H9 (cell line): Measurements from ENCODE around the gene B9D2. TPM values are rescaled to one million over a fixed set of nuclear protein-coding genes. Genes with fewer than 3 reads are reported as not detected.
A peak's percentile ranks its signal among the peaks of the same experiment; 100 is the strongest.

Source experiments
- DNase-seq: peaks from one replicate; pipeline ENCODE4 v3.0.0-alpha.2; 2017
- H2AFZ ChIP-seq: one replicate; pipeline ENCODE4 v1.6.1; 2013; ENCODE audit warnings: mild to moderate bottlenecking, low read length, control low read depth, moderate library complexity
- H2AK5ac ChIP-seq: 2 replicates; pipeline ENCODE4 v1.6.1; 2013; ENCODE audit warnings: low read length, control low read depth, mixed read lengths; ENCODE audit not compliant: insufficient read length
- H2BK120ac ChIP-seq: one replicate; pipeline ENCODE4 v1.6.1; 2013; ENCODE audit warnings: low read depth, mild to moderate bottlenecking, low read length, control low read depth, inconsistent platforms; ENCODE audit not compliant: poor library complexity, severe bottlenecking
- H2BK12ac ChIP-seq: 2 replicates; pipeline ENCODE4 v1.6.1; 2013; ENCODE audit warnings: low read length, control low read depth, mixed read lengths, low read depth; ENCODE audit not compliant: insufficient read length
- H2BK15ac ChIP-seq: 2 replicates; pipeline ENCODE4 v1.6.1; 2013; ENCODE audit warnings: low read depth, low read length, control low read depth
- H2BK20ac ChIP-seq: one replicate; pipeline ENCODE4 v1.6.1; 2013; ENCODE audit warnings: low read depth, mild to moderate bottlenecking, low read length, control low read depth, inconsistent platforms; ENCODE audit not compliant: poor library complexity, severe bottlenecking
- H2BK5ac ChIP-seq: 2 replicates; pipeline ENCODE4 v1.6.1; 2013; ENCODE audit warnings: low read length, control low read depth, mixed read lengths; ENCODE audit not compliant: insufficient read length
- H3K14ac ChIP-seq: 2 replicates; pipeline ENCODE4 v1.6.1; 2013; ENCODE audit warnings: low read length, control low read depth; ENCODE audit not compliant: insufficient read depth
- H3K18ac ChIP-seq: 2 replicates; pipeline ENCODE4 v1.6.1; 2013; ENCODE audit warnings: low read depth, mild to moderate bottlenecking, mixed read lengths, low read length, control low read depth; ENCODE audit not compliant: insufficient read length
- H3K23ac ChIP-seq: 2 replicates; pipeline ENCODE4 v1.6.1; 2013; ENCODE audit warnings: low read length, control low read depth, mixed read lengths, low read depth; ENCODE audit not compliant: insufficient read length
- H3K23me2 ChIP-seq: 2 replicates; pipeline ENCODE4 v1.6.1; 2013; ENCODE audit warnings: low read depth, mild to moderate bottlenecking, mixed read lengths, low read length, control low read depth; ENCODE audit not compliant: insufficient read length, poor library complexity, severe bottlenecking
- H3K27ac ChIP-seq: 2 replicates; pipeline ENCODE4 v1.5.1; 2013; ENCODE audit warnings: low read length, control low read depth, mixed read lengths, low read depth; ENCODE audit not compliant: insufficient read length
- H3K27me3 ChIP-seq: 2 replicates; pipeline ENCODE4 v1.6.1; 2013; ENCODE audit warnings: low read length, control low read depth, inconsistent platforms; ENCODE audit not compliant: insufficient read depth
- H3K4ac ChIP-seq: 2 replicates; pipeline ENCODE4 v1.6.1; 2013; ENCODE audit warnings: low read depth, mild to moderate bottlenecking, control low read depth, inconsistent platforms, low read length, moderate library complexity
- H3K4me1 ChIP-seq: 2 replicates; pipeline ENCODE4 v1.6.1; 2013; ENCODE audit warnings: low read length, control low read depth, inconsistent platforms; ENCODE audit not compliant: insufficient read depth
- H3K4me2 ChIP-seq: 2 replicates; pipeline ENCODE4 v1.6.1; 2013; ENCODE audit warnings: low read length, control low read depth, mixed read lengths; ENCODE audit not compliant: insufficient read length, insufficient read depth
- H3K56ac ChIP-seq: 2 replicates; pipeline ENCODE4 v1.6.1; 2013; ENCODE audit warnings: low read depth, mild to moderate bottlenecking, mixed read lengths, low read length, control low read depth; ENCODE audit not compliant: insufficient read length
- H3K79me1 ChIP-seq: 2 replicates; pipeline ENCODE4 v1.6.1; 2013; ENCODE audit warnings: low read depth, mild to moderate bottlenecking, moderate library complexity, low read length, control low read depth, inconsistent platforms; ENCODE audit not compliant: insufficient read depth, poor library complexity, severe bottlenecking
- H3K79me2 ChIP-seq: 2 replicates; pipeline ENCODE4 v1.6.1; 2013; ENCODE audit warnings: low read length, control low read depth, inconsistent platforms; ENCODE audit not compliant: insufficient read depth
- H3K9ac ChIP-seq: 2 replicates; pipeline ENCODE4 v1.6.1; 2013; ENCODE audit warnings: low read length, control low read depth, mixed read lengths; ENCODE audit not compliant: insufficient read length; ENCODE audit errors: extremely low read depth
- H3K9me3 ChIP-seq: one replicate; pipeline ENCODE4 v1.6.1; 2013; ENCODE audit warnings: low read depth, low read length, inconsistent platforms; ENCODE audit not compliant: control insufficient read depth
- H3T11ph ChIP-seq: one replicate; pipeline ENCODE4 v1.6.1; 2013; ENCODE audit warnings: mild to moderate bottlenecking, low read length, control low read depth, inconsistent platforms
- H4K20me1 ChIP-seq: one replicate; pipeline ENCODE4 v1.6.1; 2013; ENCODE audit not compliant: control insufficient read depth, insufficient read length, insufficient read depth
- H4K5ac ChIP-seq: 2 replicates; pipeline ENCODE4 v1.6.1; 2013; ENCODE audit warnings: low read depth, mild to moderate bottlenecking, mixed read lengths, low read length, control low read depth; ENCODE audit not compliant: insufficient read length
- H4K8ac ChIP-seq: replicated peaks from 2 replicates; pipeline ENCODE4 v1.6.1; 2013; ENCODE audit warnings: low read length, control low read depth, mixed read lengths, low read depth; ENCODE audit not compliant: insufficient read length
- H4K91ac ChIP-seq: 2 replicates; pipeline ENCODE4 v1.6.1; 2013; ENCODE audit warnings: low read depth, mild to moderate bottlenecking, moderate library complexity, mixed read lengths, low read length, control low read depth; ENCODE audit not compliant: insufficient read length
- H3K27ac Mint-ChIP-seq, 3 experiments: 2 replicates in 2 of 3; 3 replicates in 1 of 3; pipeline ENCODE4 v1.8.0; 2020 to 2021; ENCODE audit warnings: mixed read lengths in 3 of 3, mild to moderate bottlenecking in 1 of 3, moderate library complexity in 1 of 3
- H3K27me3 Mint-ChIP-seq: 2 replicates; pipeline ENCODE4 v1.8.0; 2021; ENCODE audit warnings: low read depth, mild to moderate bottlenecking, moderate library complexity, mixed read lengths
- H3K36me3 Mint-ChIP-seq, 3 experiments: 2 replicates in 2 of 3; 3 replicates in 1 of 3; pipeline ENCODE4 v1.8.0; 2020 to 2021; ENCODE audit warnings: low read depth in 3 of 3, mixed read lengths in 3 of 3; ENCODE audit not compliant: insufficient read depth in 1 of 3
- H3K4me1 Mint-ChIP-seq, 2 experiments: 2 replicates each; pipeline ENCODE4 v1.8.0; 2020; ENCODE audit warnings: mixed read lengths in 2 of 2
- H3K4me3 Mint-ChIP-seq, 2 experiments: 2 replicates in 1 of 2; 3 replicates in 1 of 2; pipeline ENCODE4 v1.8.0; 2020 to 2021; ENCODE audit warnings: mild to moderate bottlenecking in 2 of 2, mixed read lengths in 2 of 2, moderate library complexity in 1 of 2
- H3K9me3 Mint-ChIP-seq, 2 experiments: 2 replicates in 1 of 2; 3 replicates in 1 of 2; pipeline ENCODE4 v1.8.0; 2020; ENCODE audit warnings: mild to moderate bottlenecking in 2 of 2, mixed read lengths in 2 of 2, moderate library complexity in 1 of 2
- WGBS: extraction: QIAGEN DNeasy Blood & Tissue Kit; methylation state at CpG from one replicate; pipeline ENCODE4 v1.1.7; 2013; ENCODE audit warnings: missing lambda C conversion rate, low lambda C conversion rate, mixed read lengths; ENCODE audit not compliant: insufficient read length; ENCODE audit errors: extremely low coverage; 5-methylcytosine and 5-hydroxymethylcytosine counted together
- total RNA-seq: library from RNA; stranded (reverse); gene quantifications from 2 replicates; pipeline ENCODE4 v1.2.1, GENCODE V29; 2021
- TF ChIP-seq, protein P1 (sequence below): fragments of 200-600 bp; sonication (generic); conservative IDR thresholded peaks from 3 replicates; pipeline ENCODE4 v1.8.0; 2021; ENCODE audit warnings: antibody characterized with exemption, mild to moderate bottlenecking

The B9D2 gene
- total RNA-seq, 1 experiment from 2014 or later, result 4.8 TPM

DNA sequence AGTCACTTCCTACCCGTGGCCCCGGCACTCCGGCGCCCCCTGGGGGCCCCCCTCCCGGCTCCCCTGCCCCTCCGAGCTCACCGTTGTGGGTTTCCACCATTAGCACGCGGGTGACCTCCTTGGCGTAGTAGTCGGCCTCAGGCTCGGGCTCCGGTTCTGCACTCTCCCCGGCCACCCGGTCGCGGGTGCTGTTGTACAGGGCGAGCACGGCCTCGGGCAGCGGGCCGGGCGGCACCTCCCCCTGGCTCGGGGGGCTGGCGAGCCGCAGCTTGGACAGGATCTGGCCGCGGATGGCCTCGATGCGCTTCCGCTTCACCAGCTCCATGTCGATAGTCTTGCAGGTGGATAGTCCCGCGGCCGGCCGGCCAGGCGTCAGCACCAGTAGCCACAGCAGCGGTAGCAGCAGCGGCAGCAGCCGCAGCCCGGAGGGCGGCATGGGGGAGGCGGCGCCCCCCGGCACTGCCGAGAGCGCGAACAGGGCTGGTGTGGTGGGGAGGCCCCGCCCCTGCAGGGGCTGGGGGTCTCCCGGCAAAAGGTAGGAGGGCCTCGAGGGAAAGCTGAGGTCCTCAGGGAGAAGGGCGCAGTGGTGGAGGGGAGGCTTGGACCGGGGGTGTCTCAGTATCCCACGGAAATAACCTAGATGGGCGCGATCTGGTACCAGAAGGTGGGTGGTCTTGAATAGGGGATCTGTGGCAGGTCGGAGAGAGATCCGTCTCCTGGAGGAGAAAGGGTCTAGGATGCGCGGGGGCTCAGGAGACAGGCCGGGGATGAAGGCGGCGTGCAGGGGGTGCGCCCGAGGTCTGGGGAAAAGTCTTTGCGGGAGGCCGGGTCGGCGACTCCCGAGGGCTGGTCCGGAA lies 11.1 kb downstream of the B9D2 start:
- Mint-ChIP-seq H3K4me3 (peak overlapping the region; percentile 75 to 93), H3K27me3 (peaks cover 44% of the 10 kb centered on the region), H3K27ac (no peak overlapping the region), H3K36me3 (peaks cover 0 to 18% (median 3%) of the 10 kb centered on the region in 3 experiments; a peak in 4 of 7 replicates), H3K4me1 (peaks cover 21 to 22% of the 10 kb centered on the region in 2 experiments), H3K9me3 (no peaks in the 10 kb centered on the region; a peak in 1 of 5 replicates)
- no CpG with 5 or more reads among the region's 71 CpGs for WGBS
- no peak overlapping the region for H2BK15ac ChIP-seq
- H2BK120ac ChIP-seq, result no peak overlapping the region
- H4K8ac ChIP-seq, result no peak overlapping the region
- no peaks in the 10 kb centered on the region for H3K79me1 ChIP-seq
- H4K20me1 ChIP-seq, result no peaks in the 10 kb centered on the region
- peaks cover 10% of the 10 kb centered on the region; the same call in 1 of the 2 replicates for H3K27me3 ChIP-seq
- H2AFZ ChIP-seq, result no peak overlapping the region
- no peaks in the 10 kb centered on the region for H3K79me2 ChIP-seq
- peak overlapping the region; percentile 55; the same call in 1 of the 2 replicates for H3K14ac ChIP-seq
- H3K9me3 ChIP-seq, result no peaks in the 10 kb centered on the region
- H4K5ac ChIP-seq, result no peak overlapping the region
- peak overlapping the region; percentile 63 for H3K4me2 ChIP-seq
- H3T11ph ChIP-seq, result no peak overlapping the region
- no peak overlapping the region for H3K4ac ChIP-seq
- H2BK5ac ChIP-seq, result no peak overlapping the region
- no peak overlapping the region for H3K27ac ChIP-seq
- H3K56ac ChIP-seq, result no peak overlapping the region
- H3K23me2 ChIP-seq, result peaks cover 26% of the 10 kb centered on the region
- DNase-seq, result peak; percentile 73
- TF ChIP-seq, protein P1, sequence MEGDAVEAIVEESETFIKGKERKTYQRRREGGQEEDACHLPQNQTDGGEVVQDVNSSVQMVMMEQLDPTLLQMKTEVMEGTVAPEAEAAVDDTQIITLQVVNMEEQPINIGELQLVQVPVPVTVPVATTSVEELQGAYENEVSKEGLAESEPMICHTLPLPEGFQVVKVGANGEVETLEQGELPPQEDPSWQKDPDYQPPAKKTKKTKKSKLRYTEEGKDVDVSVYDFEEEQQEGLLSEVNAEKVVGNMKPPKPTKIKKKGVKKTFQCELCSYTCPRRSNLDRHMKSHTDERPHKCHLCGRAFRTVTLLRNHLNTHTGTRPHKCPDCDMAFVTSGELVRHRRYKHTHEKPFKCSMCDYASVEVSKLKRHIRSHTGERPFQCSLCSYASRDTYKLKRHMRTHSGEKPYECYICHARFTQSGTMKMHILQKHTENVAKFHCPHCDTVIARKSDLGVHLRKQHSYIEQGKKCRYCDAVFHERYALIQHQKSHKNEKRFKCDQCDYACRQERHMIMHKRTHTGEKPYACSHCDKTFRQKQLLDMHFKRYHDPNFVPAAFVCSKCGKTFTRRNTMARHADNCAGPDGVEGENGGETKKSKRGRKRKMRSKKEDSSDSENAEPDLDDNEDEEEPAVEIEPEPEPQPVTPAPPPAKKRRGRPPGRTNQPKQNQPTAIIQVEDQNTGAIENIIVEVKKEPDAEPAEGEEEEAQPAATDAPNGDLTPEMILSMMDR, result peak; percentile 65
- H4K91ac ChIP-seq, result no peak overlapping the region
- H3K9ac ChIP-seq, result no peak overlapping the region
- H2BK20ac ChIP-seq, result no peak overlapping the region
- no peak overlapping the region for H3K18ac ChIP-seq
- H3K23ac ChIP-seq, result no peak overlapping the region
- no peak overlapping the region for H2AK5ac ChIP-seq
- H2BK12ac ChIP-seq, result no peak overlapping the region
- no peaks in the 10 kb centered on the region; the same call in 1 of the 2 replicates for H3K4me1 ChIP-seq
